Skeletal muscle tissue (tissue), 5 donors: ENCODE results near the gene SKIC8. TPM values are rescaled to one million over a fixed set of nuclear protein-coding genes. Genes with fewer than 3 reads are reported as not detected.

Source experiments
- H3K27ac ChIP-seq: one replicate; pipeline ENCODE4 v1.7.0; 2013; ENCODE audit warnings: mild to moderate bottlenecking, low read depth, low read length, inconsistent platforms
- H3K27me3 ChIP-seq, 3 donors: one replicate each; pipeline ENCODE4 v1.7.0; 2013; ENCODE audit warnings: low read length in 3 of 3; ENCODE audit not compliant: control insufficient read depth in 3 of 3, insufficient read depth in 3 of 3
- H3K36me3 ChIP-seq, 3 donors: one replicate each; pipeline ENCODE4 v1.7.0; 2013; ENCODE audit warnings: low read length in 3 of 3; ENCODE audit not compliant: control insufficient read depth in 3 of 3, insufficient read depth in 3 of 3
- H3K4me1 ChIP-seq, 3 donors: one replicate each; pipeline ENCODE4 v1.7.0; 2013; ENCODE audit warnings: low read length in 3 of 3, mild to moderate bottlenecking in 3 of 3; ENCODE audit not compliant: control insufficient read depth in 3 of 3, insufficient read depth in 3 of 3
- H3K4me3 ChIP-seq, 3 donors: one replicate each; pipeline ENCODE4 v1.7.0; 2013; ENCODE audit warnings: low read length in 3 of 3
- H3K9ac ChIP-seq, 3 donors: one replicate each; pipeline ENCODE4 v1.7.0; 2013; ENCODE audit warnings: low read length in 3 of 3, mild to moderate bottlenecking in 3 of 3, moderate library complexity in 2 of 3, low read depth in 1 of 3
- H3K9me3 ChIP-seq, 3 donors: one replicate each; pipeline ENCODE4 v1.7.0; 2013; ENCODE audit warnings: low read length in 3 of 3; ENCODE audit not compliant: control insufficient read depth in 3 of 3
- small RNA-seq: library from RNA; depleted of rRNA; stranded (forward); fragments of <200 nt; gene quantifications from one replicate; pipeline ENCODE3, GENCODE V24; 2014
- total RNA-seq: library from RNA; depleted of rRNA; stranded (reverse); fragments of >200 nt; gene quantifications from one replicate; pipeline ENCODE4 v1.2.3, GENCODE V29; 2014
- donor health status: Osteomylitis.

The SKIC8 gene
- total RNA-seq, 1 donor from 2014 or later, result 56.9 TPM

- no peak overlapping the region for H3K9ac ChIP-seq
- no peaks in the 10 kb centered on the region for H3K27me3 ChIP-seq
- no peaks in the 10 kb centered on the region for H3K9me3 ChIP-seq
- H3K27ac ChIP-seq, result no peak overlapping the region
- H3K4me1 ChIP-seq, result peaks cover 0 to 5% (median 5%) of the 10 kb centered on the region in 3 donors
- H3K4me3 ChIP-seq, result no peak overlapping the region
- no peaks in the 10 kb centered on the region for H3K36me3 ChIP-seq
Measured at GRCh38 chr15:78237146-78237545, 62.3 kb downstream of the SKIC8 start.

GRCh38 chr15:78236491-78236890 is 62.9 kb downstream of the SKIC8 start:
- Histone ChIP-seq H3K4me1 (peaks cover 0 to 5% (median 5%) of the 10 kb centered on the region in 3 donors), H3K9ac (no peak overlapping the region), H3K36me3 (no peaks in the 10 kb centered on the region), H3K27me3 (no peaks in the 10 kb centered on the region), H3K4me3 (no peak overlapping the region), H3K27ac (no peak overlapping the region), H3K9me3 (no peaks in the 10 kb centered on the region)

- Histone ChIP-seq H3K4me3 (no peak within 1 kb of the TSS), H3K27me3 (peaks cover 0 to 3% (median 0%) of the 10 kb centered on the region in 3 donors), H3K9ac (no peak within 1 kb of the TSS), H3K36me3 (no peaks in the 10 kb centered on the region), H3K4me1 (peaks cover 0 to under 1% (median under 1%) of the 10 kb centered on the region in 3 donors), H3K9me3 (no peaks in the 10 kb centered on the region), H3K27ac (no peak within 1 kb of the TSS)
Measured at GRCh38 chr15:78234515-78235040, 64.8 kb downstream of the SKIC8 start, which contains the start of gene ACSBG1. Gene ACSBG1, minus strand, starts transcription at chr15:78234565. Its CDS starts 64 bp downstream, at chr15:78234501.

- Histone ChIP-seq H3K27ac (no peak overlapping the region), H3K27me3 (peaks cover 0 to 3% (median 0%) of the 10 kb centered on the region in 3 donors), H3K4me3 (no peak overlapping the region), H3K36me3 (no peaks in the 10 kb centered on the region), H3K4me1 (no peaks in the 10 kb centered on the region), H3K9me3 (no peaks in the 10 kb centered on the region), H3K9ac (no peak overlapping the region)
Measured at GRCh38 chr15:78233496-78233895, 65.9 kb downstream of the SKIC8 start.

Small RNA genes lying within 50 kb of the gene (small RNA-seq; reads per million reads assigned to genes)
- not detected for gene AC090607.5

Other genes with a start within 250 kb of the SKIC8 start
- gene TBC1D2B, start 221.9 kb downstream of the SKIC8 start, total RNA-seq, result 30.3 TPM
- not detected for gene SH2D7, start 207.0 kb downstream of the SKIC8 start, total RNA-seq
- gene CIB2, start 168.2 kb downstream of the SKIC8 start, total RNA-seq, result 6.3 TPM
- gene IDH3A, start 150.2 kb downstream of the SKIC8 start, total RNA-seq, result 25.1 TPM
- gene ACSBG1, start 65.0 kb downstream of the SKIC8 start, total RNA-seq, result under 0.01 TPM
- 22.4 TPM for gene DNAJA4, start 35.0 kb downstream of the SKIC8 start, total RNA-seq
- gene CRABP1, start 40.7 kb upstream of the SKIC8 start, total RNA-seq, result 8.9 TPM
- gene IREB2, start 138.6 kb upstream of the SKIC8 start, total RNA-seq, result 35.0 TPM
- gene HYKK, start 208.0 kb upstream of the SKIC8 start, total RNA-seq, result 3.7 TPM
- gene PSMA4, start 240.8 kb upstream of the SKIC8 start, total RNA-seq, result 86.6 TPM